ENCODE measurements around the gene AGFG2.

AGFG2 gene

GRCh38 chr7:100588438-100588837, 49.4 kb downstream of the AGFG2 start:
- peak; percentile 78 for DNase-seq

GRCh38 chr7:100589341-100589947, 50.4 kb downstream of the AGFG2 start:
- no peak for DNase-seq

- no peak for DNase-seq
Measured at GRCh38 chr7:100590077-100590737, 51.2 kb downstream of the AGFG2 start.

GRCh38 chr7:100591596-100591995, 52.6 kb downstream of the AGFG2 start:
- DNase-seq, result no peak

- DNase-seq, result no peak
Measured at GRCh38 chr7:100595188-100595587, 56.2 kb downstream of the AGFG2 start.

GRCh38 chr7:100598425-100598824, 59.4 kb downstream of the AGFG2 start:
- peak; percentile 63 for DNase-seq

GRCh38 chr7:100599911-100600729, 61.1 kb downstream of the AGFG2 start:
- DNase-seq, result no peak

GRCh38 chr7:100600730-100601038, 61.7 kb downstream of the AGFG2 start:
- DNase-seq, result no peak

GRCh38 chr7:100602889-100603725, 64.1 kb downstream of the AGFG2 start:
- no peak for DNase-seq

GRCh38 chr7:100603726-100604027, 64.7 kb downstream of the AGFG2 start:
- DNase-seq, result no peak

GRCh38 chr7:100604028-100604975, 65.3 kb downstream of the AGFG2 start:
- peak; percentile 91 for DNase-seq

GRCh38 chr7:100604976-100605911, 66.2 kb downstream of the AGFG2 start:
- DNase-seq, result peak; percentile 75

- no peak for DNase-seq
Measured at GRCh38 chr7:100606313-100606712, 67.3 kb downstream of the AGFG2 start.

- DNase-seq, result no peak
Measured at GRCh38 chr7:100607111-100607510, 68.1 kb downstream of the AGFG2 start.

- DNase-seq, result no peak
Measured at GRCh38 chr7:100609958-100610357, 71.0 kb downstream of the AGFG2 start.

- DNase-seq, result peak; percentile 99
Measured at GRCh38 chr7:100611983-100612729, 73.2 kb downstream of the AGFG2 start, which contains the start of gene MOSPD3. Gene MOSPD3 (plus strand): TSS chr7:100612540. CDS start chr7:100612792, 252 bp downstream.

- DNase-seq, result peak; percentile 69
Measured at GRCh38 chr7:100612730-100613390, 73.9 kb downstream of the AGFG2 start.

- DNase-seq, result peak; percentile 51
Measured at GRCh38 chr7:100613412-100614175, 74.6 kb downstream of the AGFG2 start.

Data from hematopoietic multipotent progenitor cell treated with erythropoietin and hydrocortisone succinate and interleukin-3 and kit ligand, for 4 days (in vitro differentiated cells).